CD4-positive, alpha-beta T cell treated with Interleukin-6 for 4 hours (primary cell): ENCODE results near the gene SRPRA.
A peak's percentile ranks its signal among the peaks of the same experiment; 100 is the strongest.
"Not testable (repeated sequence)": the region's sequence is repeated elsewhere in the genome, so short reads cannot be mapped to it uniquely, and the experiment has no call there.

Experiments
- DNase-seq: peaks from one replicate; pipeline ENCODE4 v3.0.0-alpha.2; 2020; ENCODE audit warnings: mixed read lengths

The SRPRA gene

GRCh38 chr11:126268708-126269579 is at the start of gene SRPRA, which contains the start of gene FOXRED1:
Gene SRPRA, minus strand, starts transcription at chr11:126268895. Its CDS starts 91 bp downstream, at chr11:126268804.
Gene FOXRED1, plus strand, starts transcription at chr11:126269154. Its CDS starts 53 bp downstream, at chr11:126269207.
- DNase-seq, result peak; percentile 100

- peak; percentile 46 for DNase-seq
Observed at GRCh38 chr11:126317756-126318573, 49.3 kb upstream of the SRPRA start.

- DNase-seq, result no peak
Observed at GRCh38 chr11:126317432-126317755, 48.7 kb upstream of the SRPRA start.

GRCh38 chr11:126313826-126314225 is 45.1 kb upstream of the SRPRA start:
- DNase-seq, result no peak

- no peak for DNase-seq
Observed at GRCh38 chr11:126312961-126313360, 44.3 kb upstream of the SRPRA start.

- DNase-seq, result no peak
Observed at GRCh38 chr11:126311401-126312291, 43.0 kb upstream of the SRPRA start.

- DNase-seq, result no peak
Observed at GRCh38 chr11:126310992-126311310, 42.3 kb upstream of the SRPRA start.

GRCh38 chr11:126310200-126310991 is 41.7 kb upstream of the SRPRA start:
- DNase-seq, result peak; percentile 69

- DNase-seq, result not testable (repeated sequence)
Observed at GRCh38 chr11:126308771-126309170, 40.1 kb upstream of the SRPRA start.

- no peak for DNase-seq
Observed at GRCh38 chr11:126308271-126308671, 39.6 kb upstream of the SRPRA start.

- peak; percentile 31 for DNase-seq
Observed at GRCh38 chr11:126307706-126308105, 39.0 kb upstream of the SRPRA start.

GRCh38 chr11:126305699-126306098 is 37.0 kb upstream of the SRPRA start:
- DNase-seq, result no peak

GRCh38 chr11:126304457-126305075 is 35.9 kb upstream of the SRPRA start:
- no peak for DNase-seq

- peak; percentile 89 for DNase-seq
Observed at GRCh38 chr11:126303623-126304456, 35.1 kb upstream of the SRPRA start, which contains the start of gene DCPS. Gene DCPS, plus strand, starts transcription at chr11:126304060. Its CDS starts 21 bp downstream, at chr11:126304081.

GRCh38 chr11:126297004-126297403 is 28.3 kb upstream of the SRPRA start:
- no peak for DNase-seq

GRCh38 chr11:126293726-126294125 is 25.0 kb upstream of the SRPRA start:
- DNase-seq, result no peak

GRCh38 chr11:126290887-126291286 is 22.2 kb upstream of the SRPRA start:
- DNase-seq, result no peak

GRCh38 chr11:126288237-126288636 is 19.5 kb upstream of the SRPRA start:
- DNase-seq, result no peak

- DNase-seq, result peak; percentile 91
Observed at GRCh38 chr11:126284829-126285228, 16.1 kb upstream of the SRPRA start.
